SK-N-SH treated with all-trans-retinoic acid at 6 μM for 48 hours (cell line): ENCODE data around the gene GPHN.

Source experiments
- ATAC-seq: fragments of 200-7000 bp; cut with Tn5 transposase; 3 replicates; pipeline ENCODE4 v1.9.1; 2020; ENCODE audit warnings: mild to moderate bottlenecking, moderate library complexity
- ARNTL ChIP-seq: fragments of 450-650 bp; formaldehyde crosslinking; IDR thresholded peaks from 2 replicates; pipeline ENCODE4 v1.5.0; 2020; ENCODE audit warnings: low read depth, mild to moderate bottlenecking, moderate library complexity, borderline replicate concordance
- BACH2 ChIP-seq: fragments of 250-450 bp; sonication (Bioruptor Pico); IDR thresholded peaks from 2 replicates; pipeline ENCODE4 v1.9.0; 2021; ENCODE audit warnings: mild to moderate bottlenecking, borderline replicate concordance
- CREB5 ChIP-seq: fragments of 250-450 bp; sonication (Bioruptor Pico); IDR thresholded peaks from 2 replicates; pipeline ENCODE4 v1.5.1; 2020; ENCODE audit warnings: low read depth, mild to moderate bottlenecking, moderate library complexity
- CSDC2 ChIP-seq: fragments of 250-450 bp; sonication (Bioruptor Pico); IDR thresholded peaks from 2 replicates; pipeline ENCODE4 v1.5.0; 2020; ENCODE audit warnings: mild to moderate bottlenecking, moderate library complexity
- CSRNP3 ChIP-seq: fragments of 250-450 bp; sonication (Bioruptor Pico); IDR thresholded peaks from 2 replicates; pipeline ENCODE4 v1.5.1; 2021; ENCODE audit warnings: mild to moderate bottlenecking, moderate library complexity
- GLIS3 ChIP-seq: fragments of 250-450 bp; sonication (Bioruptor Pico); IDR thresholded peaks from 2 replicates; pipeline ENCODE4 v1.5.0; 2020; ENCODE audit warnings: mild to moderate bottlenecking, moderate library complexity
- ISL1 ChIP-seq: fragments of 250-450 bp; sonication (Bioruptor Pico); IDR thresholded peaks from 2 replicates; pipeline ENCODE4 v2.1.2; 2022; ENCODE audit warnings: mild to moderate bottlenecking, moderate library complexity
- OSR1 ChIP-seq: fragments of 250-450 bp; sonication (Bioruptor Pico); IDR thresholded peaks from 2 replicates; pipeline ENCODE4 v1.8.0; 2022; ENCODE audit warnings: moderate library complexity, mild to moderate bottlenecking, inconsistent platforms
- POU6F1 ChIP-seq: fragments of 250-450 bp; sonication (Bioruptor Pico); IDR thresholded peaks from 2 replicates; pipeline ENCODE4 v1.8.0; 2021; ENCODE audit warnings: low read depth, mild to moderate bottlenecking, moderate library complexity, borderline replicate concordance
- PPARA ChIP-seq: fragments of 250-450 bp; sonication (Bioruptor Pico); IDR thresholded peaks from 2 replicates; pipeline ENCODE4 v1.5.0; 2020; ENCODE audit warnings: mild to moderate bottlenecking, borderline replicate concordance
- RARB ChIP-seq: fragments of 250-450 bp; sonication (Bioruptor Pico); IDR thresholded peaks from 2 replicates; pipeline ENCODE4 v1.8.0; 2021; ENCODE audit warnings: mild to moderate bottlenecking, moderate library complexity
- TOX ChIP-seq: fragments of 250-450 bp; sonication (Bioruptor Pico); IDR thresholded peaks from 2 replicates; pipeline ENCODE4 v1.8.0; 2021; ENCODE audit warnings: mild to moderate bottlenecking, moderate library complexity, borderline replicate concordance
- TSHZ2 ChIP-seq: fragments of 250-450 bp; sonication (Bioruptor Pico); IDR thresholded peaks from 2 replicates; pipeline ENCODE4 v1.5.0; 2020; ENCODE audit warnings: mild to moderate bottlenecking, moderate library complexity
- ZC3H10 ChIP-seq: fragments of 250-450 bp; sonication (Bioruptor Pico); IDR thresholded peaks from 2 replicates; pipeline ENCODE4 v1.5.1; 2021; ENCODE audit warnings: mild to moderate bottlenecking, moderate library complexity
- ZFP3 ChIP-seq: fragments of 250-450 bp; sonication (Bioruptor Pico); IDR thresholded peaks from 2 replicates; pipeline ENCODE4 v1.5.0; 2020; ENCODE audit warnings: mild to moderate bottlenecking, moderate library complexity
- ZFP30 ChIP-seq: fragments of 450-650 bp; formaldehyde crosslinking; IDR thresholded peaks from 2 replicates; pipeline ENCODE4 v1.5.0; 2022; ENCODE audit warnings: mild to moderate bottlenecking, moderate library complexity
- ZNF565 ChIP-seq: fragments of 450-650 bp; formaldehyde crosslinking; conservative IDR thresholded peaks from 2 replicates; pipeline ENCODE4 v1.5.0; 2020; ENCODE audit warnings: low read depth, mild to moderate bottlenecking, moderate library complexity
- ZNF70 ChIP-seq: fragments of 450-650 bp; formaldehyde crosslinking; IDR thresholded peaks from 2 replicates; pipeline ENCODE4 v1.5.0; 2020; ENCODE audit warnings: mild to moderate bottlenecking, moderate library complexity
- ZNF8 ChIP-seq: fragments of 450-650 bp; formaldehyde crosslinking; IDR thresholded peaks from 2 replicates; pipeline ENCODE4 v1.5.0; 2020; ENCODE audit warnings: mild to moderate bottlenecking, moderate library complexity

GPHN gene

DNA sequence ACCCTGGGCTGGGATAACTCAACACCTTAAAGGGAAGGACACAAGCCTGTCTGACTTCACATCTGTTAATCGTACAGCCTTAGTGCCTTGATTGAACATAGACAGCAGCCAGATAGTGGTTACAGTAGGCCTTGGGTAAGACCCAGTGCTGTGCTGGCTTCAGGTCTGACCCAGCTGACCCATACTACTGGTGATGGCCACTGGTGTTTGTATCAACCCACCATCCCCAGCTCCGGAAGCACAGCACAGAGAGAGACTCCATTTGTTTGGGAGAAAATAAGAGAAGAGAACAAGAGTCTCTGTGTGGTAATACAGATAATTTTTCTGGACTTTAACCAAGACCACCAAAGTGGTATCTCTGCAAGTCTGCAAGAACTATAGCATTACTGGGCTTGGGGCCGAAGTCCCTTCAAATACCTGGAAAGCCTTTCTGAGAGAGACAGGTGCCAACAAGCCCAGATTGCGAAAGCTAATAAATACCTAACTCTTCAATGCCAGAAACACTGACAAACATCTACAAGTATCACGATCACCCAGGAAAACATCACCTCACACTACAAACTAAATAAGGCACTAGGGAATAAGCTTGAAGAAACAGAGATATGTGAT lies 351.2 kb downstream of the GPHN start:
- TF ChIP-seq ZFP3, result no peak
- TF ChIP-seq, all 23 proteins: peak for 0
- no peak for ATAC-seq

- TF ChIP-seq RARB (no peak), ARNTL (CRISPR knock-in tag) (no peak), BACH2 (CRISPR knock-in tag) (no peak), PPARA (no peak), CSRNP3 (CRISPR knock-in tag) (no peak), ZNF8 (CRISPR knock-in tag) (no peak), GLIS3 (CRISPR knock-in tag) (no peak), CSDC2 (CRISPR knock-in tag) (no peak), ZFP30 (CRISPR knock-in tag) (no peak), ZNF565 (no peak), ZNF70 (CRISPR knock-in tag) (no peak), TOX (CRISPR knock-in tag) (no peak), ZFP3 (no peak), OSR1 (CRISPR knock-in tag) (no peak), CREB5 (CRISPR knock-in tag) (no peak), TSHZ2 (no peak), ZC3H10 (no peak)
- ATAC-seq, result no peak
Observed at GRCh38 chr14:66881596-66881995, 373.6 kb downstream of the GPHN start.

GRCh38 chr14:66884149-66884548 lies 376.2 kb downstream of the GPHN start:
- TF ChIP-seq CREB5 (CRISPR knock-in tag) (no peak), TSHZ2 (no peak), ISL1 (CRISPR knock-in tag) (no peak), ZNF8 (CRISPR knock-in tag) (no peak), ARNTL (CRISPR knock-in tag) (no peak), POU6F1 (no peak)
- ATAC-seq, result no peak
